GM10266 (cell line): ENCODE measurements around the gene UBR7.
A peak's percentile ranks its signal among the peaks of the same experiment; 100 is the strongest.
"Not testable (repeated sequence)": the region's sequence is repeated elsewhere in the genome, so short reads cannot be mapped to it uniquely, and the experiment has no call there.

ENCODE experiments used
- DNase-seq: peaks from one replicate; pipeline ENCODE4 v3.0.0; 2012; ENCODE audit errors: extremely low spot score
- CTCF ChIP-seq: IDR thresholded peaks from 2 replicates; pipeline ENCODE4 v1.5.1; 2012; ENCODE audit warnings: mild to moderate bottlenecking, low read depth; ENCODE audit not compliant: control insufficient read depth, insufficient read depth; ENCODE audit errors: missing control alignments

UBR7 gene

GRCh38 chr14:93171376-93171775 lies 35.7 kb upstream of the UBR7 start:
- TF ChIP-seq CTCF: no peak
- DNase-seq: no peak

- no peak for TF ChIP-seq CTCF
- DNase-seq: no peak
Measured at GRCh38 chr14:93173943-93174395, 33.1 kb upstream of the UBR7 start.

- not testable (repeated sequence) for DNase-seq
Measured at GRCh38 chr14:93174731-93175130, 32.3 kb upstream of the UBR7 start.

- no peak for TF ChIP-seq CTCF
- DNase-seq: no peak
Measured at GRCh38 chr14:93175492-93175891, 31.6 kb upstream of the UBR7 start.

- TF ChIP-seq CTCF: no peak
- no peak for DNase-seq
Measured at GRCh38 chr14:93183596-93184317, 23.3 kb upstream of the UBR7 start.

GRCh38 chr14:93184391-93185348 lies 22.4 kb upstream of the UBR7 start, which contains the start of the genes LYSET and MOAP1:
Gene LYSET (plus strand): TSS chr14:93185317. CDS start chr14:93185406, 89 bp downstream.
Gene MOAP1 (minus strand): TSS chr14:93184897. CDS start chr14:93184242, 655 bp downstream.
- DNase-seq: peak; percentile 97
- TF ChIP-seq CTCF: peak; percentile 14

GRCh38 chr14:93185349-93185720 lies 21.7 kb upstream of the UBR7 start:
- no peak for TF ChIP-seq CTCF
- no peak for DNase-seq
